HG03280 (cell line): ENCODE results near the gene FMNL3.

Experiments
- ATAC-seq: cut with Tn5 transposase; IDR thresholded peaks from one replicate; pipeline ENCODE4 v1.9.1; 2021; ENCODE audit warnings: mild to moderate bottlenecking, moderate library complexity; ENCODE audit not compliant: unreplicated experiment

The FMNL3 gene

GRCh38 chr12:49652921-49653520, 54.2 kb downstream of the FMNL3 start:
- no peak for ATAC-seq

GRCh38 chr12:49651855-49652254, 55.4 kb downstream of the FMNL3 start:
- no peak for ATAC-seq

- no peak for ATAC-seq
Observed at GRCh38 chr12:49649892-49650291, 57.3 kb downstream of the FMNL3 start.

- no peak for ATAC-seq
Observed at GRCh38 chr12:49649445-49649844, 57.8 kb downstream of the FMNL3 start.

- ATAC-seq, result no peak
Observed at GRCh38 chr12:49648712-49649003, 58.5 kb downstream of the FMNL3 start.

GRCh38 chr12:49647827-49648711, 59.1 kb downstream of the FMNL3 start:
- no peak for ATAC-seq

- no peak for ATAC-seq
Observed at GRCh38 chr12:49646871-49647654, 60.1 kb downstream of the FMNL3 start.

- no peak for ATAC-seq
Observed at GRCh38 chr12:49646331-49646830, 60.8 kb downstream of the FMNL3 start.

GRCh38 chr12:49645146-49646039, 61.8 kb downstream of the FMNL3 start:
- no peak for ATAC-seq

GRCh38 chr12:49644620-49644994, 62.6 kb downstream of the FMNL3 start:
- no peak for ATAC-seq

- no peak for ATAC-seq
Observed at GRCh38 chr12:49643961-49644619, 63.1 kb downstream of the FMNL3 start.

- no peak for ATAC-seq
Observed at GRCh38 chr12:49643135-49643534, 64.1 kb downstream of the FMNL3 start.

- no peak for ATAC-seq
Observed at GRCh38 chr12:49642370-49642802, 64.8 kb downstream of the FMNL3 start.

GRCh38 chr12:49641748-49642369, 65.3 kb downstream of the FMNL3 start:
- ATAC-seq, result no peak

- ATAC-seq, result peak; percentile 54
Observed at GRCh38 chr12:49636979-49637755, 70.0 kb downstream of the FMNL3 start.

- ATAC-seq, result no peak
Observed at GRCh38 chr12:49636574-49636973, 70.6 kb downstream of the FMNL3 start.

GRCh38 chr12:49635656-49636055, 71.5 kb downstream of the FMNL3 start:
- ATAC-seq, result no peak

GRCh38 chr12:49635036-49635435, 72.2 kb downstream of the FMNL3 start:
- no peak for ATAC-seq
